Activated gamma-delta T cell (primary cell): ENCODE results near the gene SBF2.
"Not testable (repeated sequence)": the region's sequence is repeated elsewhere in the genome, so short reads cannot be mapped to it uniquely, and the experiment has no call there.

Experiments
- DNase-seq: peaks from one replicate; lab custom pipeline; 2025; lab: John Stamatoyannopoulos, UW

Gene SBF2

GRCh38 chr11:9952511-9953196 lies 341.4 kb downstream of the SBF2 start:
- no peak for DNase-seq

- DNase-seq = no peak
Measured at GRCh38 chr11:9951807-9952206, 342.2 kb downstream of the SBF2 start.

- no peak for DNase-seq
Measured at GRCh38 chr11:9950462-9950861, 343.6 kb downstream of the SBF2 start.

- DNase-seq = no peak
Measured at GRCh38 chr11:9947231-9947864, 346.7 kb downstream of the SBF2 start.

GRCh38 chr11:9945680-9946079 lies 348.3 kb downstream of the SBF2 start:
- not testable (repeated sequence) for DNase-seq

- no peak for DNase-seq
Measured at GRCh38 chr11:9943386-9944110, 350.5 kb downstream of the SBF2 start.

GRCh38 chr11:9941991-9942390 lies 352.0 kb downstream of the SBF2 start:
- no peak for DNase-seq

GRCh38 chr11:9939150-9939549 lies 354.9 kb downstream of the SBF2 start:
- DNase-seq = not testable (repeated sequence)

- DNase-seq = no peak
Measured at GRCh38 chr11:9936754-9937153, 357.3 kb downstream of the SBF2 start.

GRCh38 chr11:9932843-9933242 lies 361.2 kb downstream of the SBF2 start:
- DNase-seq = not testable (repeated sequence)

GRCh38 chr11:9930562-9931331 lies 363.3 kb downstream of the SBF2 start:
- DNase-seq = not testable (repeated sequence)

GRCh38 chr11:9927670-9928069 lies 366.3 kb downstream of the SBF2 start:
- no peak for DNase-seq

GRCh38 chr11:9923280-9923679 lies 370.7 kb downstream of the SBF2 start:
- DNase-seq = no peak

- DNase-seq = no peak
Measured at GRCh38 chr11:9922806-9923205, 371.2 kb downstream of the SBF2 start.

- no peak for DNase-seq
Measured at GRCh38 chr11:9916480-9916879, 377.5 kb downstream of the SBF2 start.

- DNase-seq = no peak
Measured at GRCh38 chr11:9914064-9914463, 380.0 kb downstream of the SBF2 start.

- no peak for DNase-seq
Measured at GRCh38 chr11:9905960-9906791, 387.8 kb downstream of the SBF2 start.

- DNase-seq = no peak
Measured at GRCh38 chr11:9905501-9905951, 388.5 kb downstream of the SBF2 start.

- DNase-seq = no peak
Measured at GRCh38 chr11:9903579-9903978, 390.4 kb downstream of the SBF2 start.

GRCh38 chr11:9901943-9902342 lies 392.1 kb downstream of the SBF2 start:
- no peak for DNase-seq

- DNase-seq = not testable (repeated sequence)
Measured at GRCh38 chr11:9900253-9900652, 393.8 kb downstream of the SBF2 start.
